ENCODE results near the gene PTPRM. TPM values are rescaled to one million over a fixed set of nuclear protein-coding genes. Genes with fewer than 3 reads are reported as not detected.

Gene PTPRM
- total and polyA plus RNA-seq, 2 experiments from 2014 or later = 30.9 to 62.8 TPM

GRCh38 chr18:7953095-7953958, 386.2 kb downstream of the PTPRM start:
- in situ Hi-C loops (cut with MboI) = no loop called here
- Histone ChIP-seq H3K4me2 (ENCODE audit: unreplicated experiment) (no peak overlapping the region), H3K9me3 (ENCODE audit: low read depth) (no peaks in the 10 kb centered on the region), H3K36me3 (ENCODE audit: low read depth) (no peaks in the 10 kb centered on the region), H3K79me2 (ENCODE audit: insufficient read depth) (no peaks in the 10 kb centered on the region), H3K27ac (no peak overlapping the region), H3F3A (ENCODE audit: insufficient read depth) (peaks cover 8% of the 10 kb centered on the region), H3K9ac (no peak overlapping the region), H3K4me3 (no peak overlapping the region), H3K4me1 (ENCODE audit: insufficient read depth) (peaks cover 16% of the 10 kb centered on the region), H4K20me1 (ENCODE audit: insufficient read depth) (no peaks in the 10 kb centered on the region), H3K27me3 (replicated peaks; ENCODE audit: insufficient read depth) (no peaks in the 10 kb centered on the region), H3K9me2 (ENCODE audit: insufficient read depth) (no peaks in the 10 kb centered on the region), H2AFZ (no peak overlapping the region)
- DNase-seq = no peak
- WGBS, 2 experiments (ENCODE audit: low coverage in 1 of 2, low lambda C conversion rate in 2 of 2, missing lambda C conversion rate in 2 of 2) = 96 to 97% methylated on average over 8 of the region's 8 CpGs
- TF ChIP-seq EZH2phosphoT487 (IDR thresholded peaks at IDR 0.05; ENCODE audit: insufficient read depth, low read depth) (no peak), EZH2 (IDR thresholded peaks at IDR 0.05; ENCODE audit: insufficient read depth, poor library complexity, severe bottlenecking) (no peak)

DNA sequence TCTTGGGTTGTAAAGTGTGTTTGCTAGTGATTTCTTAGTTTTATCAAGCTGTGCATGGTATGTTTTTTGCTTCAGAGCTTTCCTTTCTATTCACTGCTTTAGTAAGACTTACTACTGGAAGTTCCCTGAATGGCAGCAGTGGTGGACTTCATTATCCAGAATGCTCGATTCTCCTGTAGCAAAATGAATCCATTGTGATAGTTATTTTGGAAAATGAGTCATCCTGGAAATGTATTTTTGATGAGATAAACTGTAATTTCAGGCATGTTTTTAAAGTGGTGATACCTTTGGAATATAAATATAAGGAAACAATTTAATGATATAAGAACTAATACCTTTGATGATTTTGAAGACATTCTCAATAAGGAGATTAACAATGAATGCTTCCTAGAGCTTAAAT, 387.1 kb downstream of the PTPRM start:
- H3K4me2 ChIP-seq (ENCODE audit: unreplicated experiment) = no peak overlapping the region
- DNase-seq = peak; percentile 16
- no peaks in the 10 kb centered on the region for H4K20me1 ChIP-seq (ENCODE audit: insufficient read depth)
- H3K4me1 ChIP-seq (ENCODE audit: insufficient read depth) = peaks cover 16% of the 10 kb centered on the region
- no peak overlapping the region for H3K9ac ChIP-seq
- TF ChIP-seq EZH2 (IDR thresholded peaks at IDR 0.05; ENCODE audit: insufficient read depth, poor library complexity, severe bottlenecking) (no peak), EZH2phosphoT487 (IDR thresholded peaks at IDR 0.05; ENCODE audit: insufficient read depth, low read depth) (no peak)
- in situ Hi-C loops (cut with MboI) = no loop called here
- no peaks in the 10 kb centered on the region for H3K9me2 ChIP-seq (ENCODE audit: insufficient read depth)
- no peak overlapping the region for H3K4me3 ChIP-seq
- H3K27me3 ChIP-seq (replicated peaks; ENCODE audit: insufficient read depth) = no peaks in the 10 kb centered on the region
- H3K79me2 ChIP-seq (ENCODE audit: insufficient read depth) = no peaks in the 10 kb centered on the region
- no peak overlapping the region for H2AFZ ChIP-seq
- H3F3A ChIP-seq (ENCODE audit: insufficient read depth) = no peaks in the 10 kb centered on the region; the same call in 1 of the 2 replicates
- no peaks in the 10 kb centered on the region for H3K9me3 ChIP-seq (ENCODE audit: low read depth)
- H3K36me3 ChIP-seq (ENCODE audit: low read depth) = no peaks in the 10 kb centered on the region
- 55 to 60% methylated on average over 1 of the region's 1 CpG for WGBS, 2 experiments (ENCODE audit: low coverage in 1 of 2, low lambda C conversion rate in 2 of 2, missing lambda C conversion rate in 2 of 2)
- no peak overlapping the region for H3K27ac ChIP-seq

GRCh38 chr18:7955175-7955574, 388.1 kb downstream of the PTPRM start:
- in situ Hi-C loops (cut with MboI) = no loop called here
- no peak overlapping the region for H3K4me2 ChIP-seq (ENCODE audit: unreplicated experiment)
- H3K4me3 ChIP-seq = no peak overlapping the region
- H3F3A ChIP-seq (ENCODE audit: insufficient read depth) = no peaks in the 10 kb centered on the region; the same call in 1 of the 2 replicates
- TF ChIP-seq EZH2phosphoT487 (IDR thresholded peaks at IDR 0.05; ENCODE audit: insufficient read depth, low read depth) (no peak), EZH2 (IDR thresholded peaks at IDR 0.05; ENCODE audit: insufficient read depth, poor library complexity, severe bottlenecking) (no peak)
- WGBS, 2 experiments (ENCODE audit: low coverage in 1 of 2, low lambda C conversion rate in 2 of 2, missing lambda C conversion rate in 2 of 2) = 97 to 99% methylated on average over 7 of the region's 7 CpGs
- no peak overlapping the region for H2AFZ ChIP-seq
- H3K9ac ChIP-seq = no peak overlapping the region
- no peaks in the 10 kb centered on the region for H3K36me3 ChIP-seq (ENCODE audit: low read depth)
- DNase-seq = no peak
- H3K9me2 ChIP-seq (ENCODE audit: insufficient read depth) = no peaks in the 10 kb centered on the region
- no peaks in the 10 kb centered on the region for H3K27me3 ChIP-seq (replicated peaks; ENCODE audit: insufficient read depth)
- no peaks in the 10 kb centered on the region for H4K20me1 ChIP-seq (ENCODE audit: insufficient read depth)
- H3K4me1 ChIP-seq (ENCODE audit: insufficient read depth) = peaks cover 16% of the 10 kb centered on the region
- no peaks in the 10 kb centered on the region for H3K9me3 ChIP-seq (ENCODE audit: low read depth)
- H3K79me2 ChIP-seq (ENCODE audit: insufficient read depth) = no peaks in the 10 kb centered on the region
- H3K27ac ChIP-seq = no peak overlapping the region

DNA sequence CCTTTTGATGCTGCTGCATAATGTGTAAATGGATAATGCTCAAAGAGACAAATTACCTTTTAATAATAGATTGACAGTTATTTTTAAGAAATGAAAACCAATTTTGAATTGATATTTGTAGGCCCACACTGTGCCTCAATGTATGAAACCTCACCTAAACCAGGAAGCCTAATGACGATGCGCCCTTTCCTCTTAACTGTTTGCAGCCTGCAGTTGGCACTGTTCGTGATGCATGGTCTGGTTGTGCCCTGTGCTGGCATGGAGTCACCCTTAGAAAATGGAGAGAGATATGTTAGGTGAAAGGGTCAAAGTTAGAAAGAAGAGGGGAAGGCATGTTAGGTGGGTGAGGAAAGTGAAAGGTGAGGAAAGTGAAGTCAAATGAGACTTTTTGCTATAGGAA, 390.2 kb downstream of the PTPRM start:
- in situ Hi-C loops (cut with MboI) = no loop called here
- Histone ChIP-seq H3K9me3 (ENCODE audit: low read depth) (no peaks in the 10 kb centered on the region), H3K4me3 (no peak overlapping the region), H3K9ac (no peak overlapping the region), H3K4me2 (ENCODE audit: unreplicated experiment) (no peak overlapping the region), H3K27ac (no peak overlapping the region), H3K9me2 (ENCODE audit: insufficient read depth) (no peaks in the 10 kb centered on the region), H4K20me1 (ENCODE audit: insufficient read depth) (no peaks in the 10 kb centered on the region), H3K36me3 (ENCODE audit: low read depth) (no peaks in the 10 kb centered on the region), H3K79me2 (ENCODE audit: insufficient read depth) (peaks cover 5% of the 10 kb centered on the region; the same call in 1 of the 2 replicates), H3K27me3 (replicated peaks; ENCODE audit: insufficient read depth) (no peaks in the 10 kb centered on the region), H3F3A (ENCODE audit: insufficient read depth) (no peaks in the 10 kb centered on the region; the same call in 1 of the 2 replicates), H2AFZ (no peak overlapping the region), H3K4me1 (ENCODE audit: insufficient read depth) (peaks cover 11% of the 10 kb centered on the region)
- TF ChIP-seq EZH2 (IDR thresholded peaks at IDR 0.05; ENCODE audit: insufficient read depth, poor library complexity, severe bottlenecking) (no peak), EZH2phosphoT487 (IDR thresholded peaks at IDR 0.05; ENCODE audit: insufficient read depth, low read depth) (no peak)
- DNase-seq = no peak
- 98 to 100% methylated on average over 3 of the region's 3 CpGs for WGBS, 2 experiments (ENCODE audit: low coverage in 1 of 2, low lambda C conversion rate in 2 of 2, missing lambda C conversion rate in 2 of 2)
